ENCODE results near the gene VPS37C. TPM values are rescaled to one million over a fixed set of nuclear protein-coding genes. Genes with fewer than 3 reads are reported as not detected.

The VPS37C gene
- total RNA-seq, 4 donors from 2014 or later = 26.4 to 36.3 (median 35.7) TPM

DNA sequence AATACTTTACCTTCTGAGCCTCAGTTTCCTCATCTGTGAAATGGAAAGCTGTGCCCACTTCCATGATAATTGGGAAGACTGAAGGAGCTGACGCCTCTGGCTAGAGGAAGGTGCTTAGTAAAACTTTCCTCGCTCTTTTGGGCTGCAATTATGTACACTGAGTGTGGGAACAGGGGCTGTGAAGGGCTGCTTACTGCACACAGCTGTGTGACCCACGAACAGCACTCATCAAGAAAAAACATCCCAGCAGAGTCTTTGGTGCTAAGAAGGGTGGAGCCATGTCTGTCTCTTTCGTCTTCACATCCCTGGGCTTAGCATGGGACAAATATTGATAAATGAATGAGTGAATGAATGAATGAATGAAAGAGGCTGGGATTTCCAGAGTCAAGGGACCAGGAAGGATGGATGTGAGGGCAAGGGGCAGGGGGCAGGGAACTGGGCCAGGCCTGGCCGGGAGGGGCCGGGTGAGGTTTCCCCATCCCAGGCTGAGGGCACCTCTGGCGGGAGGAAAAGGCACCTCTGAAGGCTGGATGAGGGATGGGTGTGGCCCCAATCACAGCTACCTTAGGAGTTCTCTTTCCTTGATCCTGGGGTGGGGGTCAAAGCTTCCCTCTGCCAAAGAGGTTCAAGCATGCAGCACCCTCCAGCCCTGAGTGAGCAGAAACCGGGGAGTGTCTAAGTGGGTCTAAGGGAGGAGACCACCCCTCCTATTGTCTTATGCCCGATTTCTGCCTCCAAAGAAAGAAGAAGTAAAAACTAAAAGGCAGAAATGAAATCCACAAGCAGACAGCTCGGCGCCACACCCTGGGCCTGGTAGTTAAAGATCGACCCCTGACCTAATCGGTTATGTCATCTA is 68.1 kb downstream of the VPS37C start:
- 92% methylated on average over 13 of the region's 13 CpGs for WGBS

DNA sequence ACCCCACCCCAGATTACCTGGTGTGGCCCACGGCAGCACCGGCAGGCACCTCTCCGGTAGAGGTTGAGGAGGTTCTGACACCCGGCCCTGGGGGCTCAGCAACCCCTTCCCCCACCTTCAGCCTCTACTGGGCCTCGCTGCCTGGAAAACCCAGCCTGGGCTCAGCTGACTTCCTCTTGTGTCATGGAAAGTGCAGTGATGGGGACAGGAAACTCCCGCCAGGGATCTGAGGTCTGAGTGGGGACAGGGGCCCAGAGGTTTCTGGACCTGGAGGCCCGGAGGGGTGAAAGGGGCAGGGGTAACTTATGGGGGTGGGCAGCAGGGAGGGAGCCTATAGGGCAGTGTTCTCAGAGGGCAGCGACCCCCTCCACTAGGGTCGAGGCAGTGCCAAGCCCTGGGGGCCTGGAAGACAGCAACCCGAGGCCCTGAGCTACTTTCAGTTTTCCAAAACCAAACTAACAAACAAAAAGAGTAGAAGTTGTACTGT is 68.9 kb downstream of the VPS37C start:
- 70% methylated on average over 5 of the region's 10 CpGs for WGBS
- H3K36me3 ChIP-seq = no peaks in the 10 kb centered on the region
- no peak overlapping the region for H3K27ac ChIP-seq
- H3K9me3 ChIP-seq = no peaks in the 10 kb centered on the region
- no peaks in the 10 kb centered on the region for H3K27me3 ChIP-seq
- no peaks in the 10 kb centered on the region for H3K4me1 ChIP-seq
- H3K4me3 ChIP-seq = no peak overlapping the region
- TF ChIP-seq EP300 (IDR thresholded peaks at IDR 0.05) (no peak), POLR2A (IDR thresholded peaks at IDR 0.05) (no peak), POLR2AphosphoS5 (IDR thresholded peaks at IDR 0.05) (no peak)
- TF ChIP-seq, protein P1, sequence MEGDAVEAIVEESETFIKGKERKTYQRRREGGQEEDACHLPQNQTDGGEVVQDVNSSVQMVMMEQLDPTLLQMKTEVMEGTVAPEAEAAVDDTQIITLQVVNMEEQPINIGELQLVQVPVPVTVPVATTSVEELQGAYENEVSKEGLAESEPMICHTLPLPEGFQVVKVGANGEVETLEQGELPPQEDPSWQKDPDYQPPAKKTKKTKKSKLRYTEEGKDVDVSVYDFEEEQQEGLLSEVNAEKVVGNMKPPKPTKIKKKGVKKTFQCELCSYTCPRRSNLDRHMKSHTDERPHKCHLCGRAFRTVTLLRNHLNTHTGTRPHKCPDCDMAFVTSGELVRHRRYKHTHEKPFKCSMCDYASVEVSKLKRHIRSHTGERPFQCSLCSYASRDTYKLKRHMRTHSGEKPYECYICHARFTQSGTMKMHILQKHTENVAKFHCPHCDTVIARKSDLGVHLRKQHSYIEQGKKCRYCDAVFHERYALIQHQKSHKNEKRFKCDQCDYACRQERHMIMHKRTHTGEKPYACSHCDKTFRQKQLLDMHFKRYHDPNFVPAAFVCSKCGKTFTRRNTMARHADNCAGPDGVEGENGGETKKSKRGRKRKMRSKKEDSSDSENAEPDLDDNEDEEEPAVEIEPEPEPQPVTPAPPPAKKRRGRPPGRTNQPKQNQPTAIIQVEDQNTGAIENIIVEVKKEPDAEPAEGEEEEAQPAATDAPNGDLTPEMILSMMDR (IDR thresholded peaks at IDR 0.05) = no peak
- DNase-seq (ENCODE audit: low spot score in 2 of 2) = no peak

More for the DNA sequence above, 68.1 kb downstream of the VPS37C start:
- TF ChIP-seq POLR2A (IDR thresholded peaks at IDR 0.05) (no peak), EP300 (IDR thresholded peaks at IDR 0.05) (no peak), POLR2AphosphoS5 (IDR thresholded peaks at IDR 0.05) (no peak)
- TF ChIP-seq, protein P1 (IDR thresholded peaks at IDR 0.05) = no peak
- H3K27me3 ChIP-seq = no peaks in the 10 kb centered on the region
- no peak for DNase-seq (ENCODE audit: low spot score in 2 of 2)
- H3K4me1 ChIP-seq = no peaks in the 10 kb centered on the region
- no peak overlapping the region for H3K27ac ChIP-seq
- H3K36me3 ChIP-seq = no peaks in the 10 kb centered on the region
- H3K9me3 ChIP-seq = no peaks in the 10 kb centered on the region
- H3K4me3 ChIP-seq = no peak overlapping the region

GRCh38 chr11:61091373-61092279 is 69.6 kb downstream of the VPS37C start:
- DNase-seq (ENCODE audit: low spot score in 2 of 2) = no peak
- H3K27me3 ChIP-seq = no peaks in the 10 kb centered on the region
- H3K4me1 ChIP-seq = no peaks in the 10 kb centered on the region
- 84% methylated on average over 16 of the region's 17 CpGs for WGBS
- H3K4me3 ChIP-seq = no peak overlapping the region
- TF ChIP-seq POLR2AphosphoS5 (IDR thresholded peaks at IDR 0.05) = no peak
- TF ChIP-seq, protein P1 (IDR thresholded peaks at IDR 0.05) = no peak
- TF ChIP-seq POLR2A (IDR thresholded peaks at IDR 0.05) = no peak
- TF ChIP-seq EP300 (IDR thresholded peaks at IDR 0.05) = no peak
- H3K9me3 ChIP-seq = no peaks in the 10 kb centered on the region
- no peak overlapping the region for H3K27ac ChIP-seq
- no peaks in the 10 kb centered on the region for H3K36me3 ChIP-seq

DNA sequence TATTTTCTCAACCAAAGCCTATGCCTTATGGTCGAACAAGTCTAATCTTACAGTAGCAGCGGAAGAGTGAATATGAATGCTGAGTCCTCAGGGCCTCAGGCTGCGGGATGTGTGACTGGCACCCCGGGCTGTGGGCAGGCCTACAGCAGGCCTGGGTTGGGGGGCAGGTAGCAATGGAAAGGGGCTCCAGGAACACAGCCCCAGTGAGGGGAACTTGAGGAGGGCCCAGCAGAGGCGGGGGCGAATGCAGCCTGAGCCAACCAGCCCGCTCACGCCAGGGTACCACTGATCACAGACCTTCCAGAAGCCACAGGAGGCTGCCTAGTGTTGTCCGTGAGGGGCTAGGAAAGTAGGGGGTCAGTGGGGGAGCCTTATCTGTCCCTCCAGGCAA is 70.2 kb downstream of the VPS37C start:
- no peaks in the 10 kb centered on the region for H3K36me3 ChIP-seq
- no peaks in the 10 kb centered on the region for H3K27me3 ChIP-seq
- no peak for DNase-seq (ENCODE audit: low spot score in 2 of 2)
- H3K27ac ChIP-seq = no peak overlapping the region
- H3K9me3 ChIP-seq = no peaks in the 10 kb centered on the region
- TF ChIP-seq EP300 (IDR thresholded peaks at IDR 0.05) (no peak), POLR2A (IDR thresholded peaks at IDR 0.05) (no peak), POLR2AphosphoS5 (IDR thresholded peaks at IDR 0.05) (no peak)
- TF ChIP-seq, protein P1 (IDR thresholded peaks at IDR 0.05) = no peak
- H3K4me1 ChIP-seq = no peaks in the 10 kb centered on the region
- WGBS = 100% methylated on average over 4 of the region's 9 CpGs
- no peak overlapping the region for H3K4me3 ChIP-seq
